K562 (cell line): Measurements from ENCODE around the gene GDAP1L1. TPM values are rescaled to one million over a fixed set of nuclear protein-coding genes. Genes with fewer than 3 reads are reported as not detected.

Experiments used
- ATAC-seq: fragments of 200-7000 bp; cut with Tn5 transposase; 3 replicates; pipeline ENCODE4 v1.9.1; 2020; ENCODE audit warnings: moderate library complexity
- BruUV-seq: library from RNA; stranded (reverse); fragments of 400-500 nt; replicated peaks from 2 replicates; lab custom pipeline; 2021; lab: Mats Ljungman, UMichigan
- CTCF ChIA-PET: fragments of 300-600 bp; formaldehyde crosslinking; extraction: SDS; loops from one replicate; lab custom pipeline; 2021; ENCODE audit warnings: low intra/inter-chr PET ratio; lab: Yijun Ruan, JAX
- POLR2A ChIA-PET: fragments of 300-600, 350-650 bp; sonication (Branson Sonifier 250); formaldehyde crosslinking; extraction: SDS; loops from one replicate; lab custom pipeline; 2021; ENCODE audit warnings: antibody characterized with exemption, inconsistent platforms; lab: Yijun Ruan, JAX
- DNase-seq, 4 experiments: peaks; one replicate each; pipeline versions ENCODE4 v3.0.0 to v3.0.0-alpha.2; 2011 to 2018; ENCODE audit warnings: low spot score in 3 of 4, mixed read lengths in 3 of 4; ENCODE audit errors: extremely low read depth in 1 of 4
- FAIRE-seq: peaks from 2 replicates; lab custom pipeline; 2011; peaks lifted over from hg19 to GRCh38; lab: Jason Lieb, UNC
- H2AFZ ChIP-seq: 2 replicates; pipeline ENCODE4 v1.6.0; 2011; ENCODE audit warnings: low read depth, low read length, control low read depth, inconsistent platforms
- H3K27ac ChIP-seq: fragments of 200-600 bp; 3 replicates; pipeline ENCODE4 v1.8.0; 2011; ENCODE audit warnings: low read depth, mild to moderate bottlenecking, control low read depth, inconsistent platforms, low read length, moderate library complexity, mixed read lengths; ENCODE audit errors: extremely low read depth
- H3K27me3 ChIP-seq, 2 experiments: fragments of 300-600 bp in 1 of 2; 2 replicates in 1 of 2; 3 replicates in 1 of 2; pipeline versions ENCODE4 v1.6.0 to v1.8.0; 2011; ENCODE audit warnings: inconsistent platforms in 2 of 2, low read length in 2 of 2, mild to moderate bottlenecking in 1 of 2, mixed read lengths in 1 of 2, moderate library complexity in 1 of 2; ENCODE audit not compliant: control insufficient read depth in 2 of 2, insufficient read depth in 2 of 2
- H3K36me3 ChIP-seq: fragments of 300-600 bp; 3 replicates; pipeline ENCODE4 v1.8.0; 2011; ENCODE audit warnings: mild to moderate bottlenecking, low read length, inconsistent platforms; ENCODE audit not compliant: control insufficient read depth, insufficient read depth
- H3K4me1 ChIP-seq, 2 experiments: fragments of 200-600 bp in 1 of 2; replicated peaks in 1 of 2; 2 replicates in 1 of 2; 3 replicates in 1 of 2; pipeline versions ENCODE4 v1.5.1 to v1.8.0; 2011; ENCODE audit warnings: inconsistent platforms in 2 of 2, low read length in 2 of 2, mild to moderate bottlenecking in 1 of 2, mixed read lengths in 1 of 2, moderate library complexity in 1 of 2; ENCODE audit not compliant: control insufficient read depth in 2 of 2, insufficient read depth in 2 of 2
- H3K4me2 ChIP-seq: 2 replicates; pipeline ENCODE4 v1.6.1; 2011; ENCODE audit warnings: low read length, control low read depth, inconsistent platforms, mixed read lengths; ENCODE audit not compliant: insufficient read depth
- H3K4me3 ChIP-seq: fragments of 200-600 bp; sonication (generic), shearing (Covaris generic); 2 replicates; pipeline ENCODE4 v1.5.1; 2016; ENCODE audit warnings: control low read depth, inconsistent platforms
- H3K79me2 ChIP-seq: fragments of 200-600 bp; 3 replicates; pipeline ENCODE4 v1.8.0; 2011; ENCODE audit warnings: low read length, inconsistent platforms; ENCODE audit not compliant: control insufficient read depth, insufficient read depth
- H3K9ac ChIP-seq, 2 experiments: 2 replicates each; pipeline versions ENCODE4 v1.6.0 to v1.6.1; 2011; ENCODE audit warnings: low read depth in 2 of 2, low read length in 2 of 2, control low read depth in 1 of 2, inconsistent platforms in 1 of 2, mild to moderate bottlenecking in 1 of 2, mixed read lengths in 1 of 2; ENCODE audit not compliant: insufficient read depth in 1 of 2
- H3K9me1 ChIP-seq: one replicate; pipeline ENCODE4 v1.6.0; 2011; ENCODE audit warnings: inconsistent platforms, mild to moderate bottlenecking, low read length, moderate library complexity; ENCODE audit not compliant: control insufficient read depth, insufficient read depth
- H3K9me3 ChIP-seq: replicated peaks from 2 replicates; pipeline ENCODE4 v1.5.1; 2011; ENCODE audit warnings: low read depth, low read length, inconsistent platforms; ENCODE audit not compliant: control insufficient read depth, insufficient read depth
- H4K20me1 ChIP-seq: replicated peaks from 2 replicates; pipeline ENCODE4 v1.6.1; 2011; ENCODE audit warnings: low read length, inconsistent platforms, mixed read lengths; ENCODE audit not compliant: control insufficient read depth, insufficient read depth
- DDX20 ChIP-seq: fragments of 450-650 bp; IDR thresholded peaks from 2 replicates; pipeline ENCODE4 v1.6.1; 2016; ENCODE audit warnings: missing genetic modification characterization, low read depth, mild to moderate bottlenecking, missing compliant biosample characterization, moderate library complexity
- ELF2 ChIP-seq: fragments of 250-450 bp; sonication (Bioruptor Pico); IDR thresholded peaks from 2 replicates; pipeline ENCODE4 v1.5.0; 2021; ENCODE audit warnings: mild to moderate bottlenecking
- FIP1L1 ChIP-seq: fragments of 200-400 bp; formaldehyde crosslinking; IDR thresholded peaks from 2 replicates; pipeline ENCODE4 v1.6.1; 2018; ENCODE audit warnings: mild to moderate bottlenecking, low read depth, low read length; ENCODE audit not compliant: poor library complexity, severe bottlenecking
- PHB2 ChIP-seq: fragments of 450-650 bp; IDR thresholded peaks from 2 replicates; pipeline ENCODE4 v1.6.1; 2017; ENCODE audit warnings: low read depth
- PTRF ChIP-seq: fragments of 450-650 bp; IDR thresholded peaks from 2 replicates; pipeline ENCODE4 v1.6.1; 2016; ENCODE audit warnings: mild to moderate bottlenecking, missing genetic modification characterization, missing compliant biosample characterization
- SPI1 ChIP-seq: IDR thresholded peaks from 2 replicates; pipeline ENCODE4 v1.6.1; 2011; ENCODE audit warnings: low read depth, low read length, control low read depth, borderline replicate concordance
- STAT5B ChIP-seq: fragments of 250-450 bp; sonication (Bioruptor Pico); IDR thresholded peaks from 2 replicates; pipeline ENCODE4 v1.8.0; 2021; ENCODE audit warnings: mild to moderate bottlenecking, inconsistent platforms
- SUPT5H ChIP-seq: fragments of 450-650 bp; IDR thresholded peaks from 2 replicates; pipeline ENCODE4 v1.6.1; 2016
- TAF1 ChIP-seq: IDR thresholded peaks from 2 replicates; pipeline ENCODE4 v1.6.1; 2011; ENCODE audit warnings: mild to moderate bottlenecking, low read length, moderate library complexity; ENCODE audit not compliant: insufficient read depth, control insufficient read depth, severe bottlenecking; ENCODE audit errors: extremely low read depth
- TFAM ChIP-seq: fragments of 250-450 bp; sonication (Bioruptor Pico); conservative IDR thresholded peaks from 2 replicates; pipeline ENCODE4 v1.5.0; 2021; ENCODE audit warnings: mild to moderate bottlenecking, moderate library complexity
- ZBTB11 ChIP-seq, 3 experiments: fragments of 200-800 bp in 1 of 3; fragments of 250-450 bp in 1 of 3; fragments of 450-650 bp in 1 of 3; sonication (Bioruptor Pico) in 1 of 3; sonication (Bioruptor generic) in 1 of 3; formaldehyde crosslinking in 1 of 3; IDR thresholded peaks; 2 replicates each; pipeline versions ENCODE4 v1.6.1 to v1.8.0; 2016 to 2022; ENCODE audit warnings: mild to moderate bottlenecking in 2 of 3, missing genetic modification characterization in 2 of 3, missing compliant biosample characterization in 1 of 3, moderate library complexity in 1 of 3
- ZNF3 ChIP-seq: fragments of 250-450 bp; sonication (Bioruptor Pico); IDR thresholded peaks from 2 replicates; pipeline ENCODE4 v1.5.0; 2021; ENCODE audit warnings: mild to moderate bottlenecking, moderate library complexity
- WGBS: fragments of 100-300 bp; shearing (Covaris generic); methylation state at CpG from one replicate; pipeline ENCODE4 v1.1.6; 2016; ENCODE audit warnings: low coverage, mixed read lengths; ENCODE audit not compliant: insufficient coverage; ENCODE audit errors: missing lambda C conversion rate; 5-methylcytosine and 5-hydroxymethylcytosine counted together
- in situ Hi-C: fragments of 300-500 bp; cut with MboI; formaldehyde crosslinking; loops from 4 replicates; pipeline ENCODE4 v1.15.0; 2018; ENCODE audit warnings: inconsistent platforms, mixed read lengths
- intact Hi-C: fragments of 100-400 bp; cut with micrococcal nuclease; formaldehyde crosslinking; loops from 2 replicates; pipeline ENCODE4 v1.14.2; 2022
- polyA plus RNA-seq, 8 experiments: library from polyadenylated mRNA; depleted of rRNA in 4 of 8; stranded (reverse) in 5 of 8; unstranded in 3 of 8; fragments of >200 nt; fragmentation: Nextera tagmentation in 2 of 8; fragmentation: Illumina TruSeq in 1 of 8; extraction: Ambion mirVana in 2 of 8; extraction: Trizol in 1 of 8; gene quantifications; 2 replicates each; pipeline versions ENCODE4 v1.2.1 to v1.2.3, GENCODE V29; 2011 to 2014; ENCODE audit warnings: inconsistent platforms in 1 of 8, missing spikeins in 1 of 8
- total RNA-seq, 7 experiments: library from RNA; depleted of rRNA in 6 of 7; stranded (reverse); fragments of >200 nt in 6 of 7; fragmentation: Illumina TruSeq in 2 of 7; extraction: Trizol in 2 of 7; gene quantifications; 2 replicates each; pipeline versions ENCODE4 v1.2.1 to v1.2.3, GENCODE V29; 2011 to 2021; ENCODE audit warnings: low replicate concordance in 1 of 7
- TF ChIP-seq, protein P1 (sequence below): fragments of 200-800 bp; sonication (Bioruptor generic); IDR thresholded peaks from 2 replicates; pipeline ENCODE4 v1.6.1; 2017; ENCODE audit warnings: missing genetic modification characterization, missing compliant biosample characterization

Gene GDAP1L1
- total and polyA plus RNA-seq, 9 of the 15 experiments (the other 6 are each of a cell fraction or from before 2014, with no cell fraction given), result 0.06 to 0.40 (median 0.19) TPM; not detected in 5

GRCh38 chr20:44217342-44218092 lies 29.6 kb upstream of the GDAP1L1 start (continued):
- no peak for TF ChIP-seq ZBTB11 (CRISPR knock-in tag; IDR thresholded peaks at IDR 0.05)

DNA sequence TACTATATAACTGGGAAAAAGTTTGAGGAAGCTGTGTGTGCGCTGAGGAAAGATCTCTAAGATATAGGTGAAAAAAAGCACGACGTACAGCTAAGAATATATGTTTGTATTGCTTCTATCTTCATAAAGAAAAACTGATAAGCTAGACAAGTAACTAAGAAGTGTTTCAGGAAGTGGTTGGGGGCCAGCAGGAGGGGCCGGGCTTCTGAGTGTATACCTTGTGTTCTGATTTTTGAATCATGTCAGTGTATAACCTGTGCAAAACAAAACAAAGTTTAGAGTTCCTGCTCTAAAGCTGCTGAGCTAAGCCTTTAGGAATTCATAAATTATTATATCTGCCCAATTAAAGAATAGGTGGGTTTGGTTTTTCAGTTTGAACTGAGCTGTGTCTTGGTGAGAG lies 28.7 kb upstream of the GDAP1L1 start:
- in situ Hi-C loops (loop anchor here (5.0 to 10.0 kb wide), 3 partner anchors 94 to 386 kb away; partner anchors contain the start of gene FITM2), intact Hi-C loops (loop anchor here (5.0 kb wide), 2 partner anchors 394 to 514 kb away; no protein-coding TSS in a partner anchor)
- no TSS peak for BruUV-seq
- POLR2A ChIA-PET, result interaction anchor here (0.6 to 1.2 kb wide), 4 partner anchors 8 to 296 kb away, joined by 3 to 6 read pairs (median 3); partner anchors contain the start of gene OSER1
- H4K20me1 ChIP-seq, result peaks cover 11% of the 10 kb centered on the region
- no peak overlapping the region for H2AFZ ChIP-seq
- FAIRE-seq, result no peak
- no peak for ATAC-seq
- H3K27me3 ChIP-seq, result peaks cover 0 to 11% of the 10 kb centered on the region in 2 experiments; a peak in 2 of 5 replicates
- H3K4me1 ChIP-seq, result peaks cover 4 to 11% of the 10 kb centered on the region in 2 experiments; a peak in 4 of 5 replicates
- no peaks in the 10 kb centered on the region for H3K9me1 ChIP-seq
- H3K9ac ChIP-seq, result no peak overlapping the region
- H3K4me3 ChIP-seq, result no peak overlapping the region
- H3K79me2 ChIP-seq, result no peaks in the 10 kb centered on the region
- H3K9me3 ChIP-seq, result no peaks in the 10 kb centered on the region
- no peak overlapping the region for H3K4me2 ChIP-seq
- CTCF ChIA-PET, result interaction anchor here (0.7 to 6.3 kb wide), 6 partner anchors 93 to 467 kb away, joined by 4 to 79 read pairs (median 8); no protein-coding TSS in a partner anchor
- no peak overlapping the region for H3K27ac ChIP-seq
- no peaks in the 10 kb centered on the region for H3K36me3 ChIP-seq
- 16% methylated on average over 4 of the region's 4 CpGs for WGBS
- TF ChIP-seq, protein P1, sequence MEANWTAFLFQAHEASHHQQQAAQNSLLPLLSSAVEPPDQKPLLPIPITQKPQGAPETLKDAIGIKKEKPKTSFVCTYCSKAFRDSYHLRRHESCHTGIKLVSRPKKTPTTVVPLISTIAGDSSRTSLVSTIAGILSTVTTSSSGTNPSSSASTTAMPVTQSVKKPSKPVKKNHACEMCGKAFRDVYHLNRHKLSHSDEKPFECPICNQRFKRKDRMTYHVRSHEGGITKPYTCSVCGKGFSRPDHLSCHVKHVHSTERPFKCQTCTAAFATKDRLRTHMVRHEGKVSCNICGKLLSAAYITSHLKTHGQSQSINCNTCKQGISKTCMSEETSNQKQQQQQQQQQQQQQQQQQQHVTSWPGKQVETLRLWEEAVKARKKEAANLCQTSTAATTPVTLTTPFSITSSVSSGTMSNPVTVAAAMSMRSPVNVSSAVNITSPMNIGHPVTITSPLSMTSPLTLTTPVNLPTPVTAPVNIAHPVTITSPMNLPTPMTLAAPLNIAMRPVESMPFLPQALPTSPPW, result no peak
- TF ChIP-seq PHB2 (no peak), SUPT5H (no peak), TAF1 (no peak), STAT5B (CRISPR knock-in tag) (no peak), ELF2 (no peak), TFAM (CRISPR knock-in tag) (no peak), ZNF3 (CRISPR knock-in tag) (no peak), FIP1L1 (no peak), SPI1 (no peak), PTRF (tag) (no peak), DDX20 (tag) (no peak)
- TF ChIP-seq, all 486 proteins: peak for 0
- no peak for DNase-seq
